Amygdala (tissue), 56 donors: Measurements from ENCODE around the gene APBA2.

ENCODE experiments used
- DNase-seq, 56 donors: peaks; one replicate each; lab custom pipeline; 2025; lab: John Stamatoyannopoulos, UW

APBA2 gene

DNA sequence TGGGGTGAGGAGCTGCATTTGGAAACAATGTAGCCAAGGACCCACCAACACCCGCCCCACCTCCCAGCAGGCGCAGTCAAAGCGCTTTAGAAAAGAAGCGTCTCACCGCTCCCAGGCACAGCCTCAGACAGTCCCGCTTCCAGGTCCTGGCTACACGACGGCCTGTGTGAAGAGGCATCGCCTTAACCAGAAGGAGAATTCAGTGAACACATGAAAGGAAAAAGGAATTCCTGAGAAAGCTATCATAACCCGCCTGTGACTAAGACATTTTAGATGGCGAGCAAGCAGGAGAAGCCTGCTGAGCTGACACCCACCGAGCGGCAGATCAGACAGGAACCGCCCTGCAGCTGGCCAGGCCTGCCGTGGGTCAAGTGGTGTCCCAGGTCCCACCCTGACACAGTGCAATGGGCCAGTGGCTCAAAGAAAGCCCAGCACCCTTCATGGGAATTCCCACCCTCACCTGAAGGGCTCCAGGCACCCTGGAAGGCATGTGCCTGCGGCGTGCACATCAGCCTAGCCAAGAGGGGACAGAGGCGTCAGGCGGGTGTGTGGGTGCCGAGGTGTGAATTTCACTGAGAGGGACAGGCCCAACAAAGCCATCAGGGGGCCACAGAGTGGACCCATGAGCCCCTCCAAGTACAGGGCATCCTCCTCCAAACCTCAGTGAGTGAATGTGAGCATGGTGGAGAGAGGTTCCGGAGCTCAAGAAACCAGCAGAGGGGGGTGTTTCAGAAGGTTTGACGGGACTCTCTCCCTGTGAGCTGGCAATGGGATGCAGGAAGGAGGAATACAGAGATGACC, 239.0 kb downstream of the APBA2 start:
- DNase-seq: no peak

GRCh38 chr15:29125382-29126207, 239.8 kb downstream of the APBA2 start:
- no peak for DNase-seq

- no peak for DNase-seq
These were observed 240.4 kb downstream of the APBA2 start for GRCh38 chr15:29126208-29126536.

- DNase-seq: no peak
These were observed 241.2 kb downstream of the APBA2 start for GRCh38 chr15:29126821-29127461.

- DNase-seq: no peak
These were observed 242.0 kb downstream of the APBA2 start for GRCh38 chr15:29127506-29128430.

- no peak for DNase-seq
These were observed 242.9 kb downstream of the APBA2 start for GRCh38 chr15:29128671-29129070.

DNA sequence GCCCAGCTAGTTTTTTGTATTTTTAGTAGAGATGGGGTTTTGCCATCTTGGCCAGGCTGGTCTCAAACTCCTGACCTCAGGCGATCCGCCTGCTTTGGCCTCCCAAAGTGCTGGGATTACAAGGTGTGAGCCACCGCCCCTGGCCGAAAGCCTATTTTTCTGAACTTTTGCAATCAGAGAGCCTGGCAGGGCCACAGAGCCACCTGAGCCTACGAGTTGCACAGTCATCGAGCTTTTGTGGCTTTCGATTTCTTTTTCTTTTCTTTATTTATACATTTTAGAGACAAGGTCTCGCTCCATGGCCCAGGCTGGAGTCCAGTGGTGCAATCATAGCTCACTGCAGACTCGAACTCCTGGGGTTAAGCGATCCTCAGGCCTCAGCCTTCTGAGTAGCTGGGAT, 243.4 kb downstream of the APBA2 start:
- no peak for DNase-seq

GRCh38 chr15:29129926-29130325, 244.2 kb downstream of the APBA2 start:
- no peak for DNase-seq

DNA sequence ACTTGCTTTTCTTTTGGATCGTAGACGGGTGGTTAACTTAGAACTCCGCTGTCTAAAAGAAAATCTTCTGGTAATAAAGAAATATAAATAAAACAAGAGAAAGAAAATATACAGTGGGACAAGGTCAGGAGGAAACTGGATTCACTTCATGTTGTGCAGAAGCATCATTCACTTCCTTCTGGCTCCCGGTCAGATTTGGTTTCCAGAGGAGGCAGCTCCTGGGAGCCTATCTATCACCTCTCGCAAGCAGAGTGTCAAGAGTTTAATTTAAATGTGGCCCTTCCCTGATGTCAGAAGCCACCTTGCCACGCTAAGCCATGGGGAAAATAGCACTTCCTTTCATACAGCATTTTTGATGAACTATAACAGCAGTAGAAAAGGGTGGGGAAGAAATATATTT, 244.7 kb downstream of the APBA2 start:
- no peak for DNase-seq

- no peak for DNase-seq
These were observed 245.4 kb downstream of the APBA2 start for GRCh38 chr15:29130951-29131839.

GRCh38 chr15:29131840-29132420, 246.2 kb downstream of the APBA2 start:
- DNase-seq: no peak

DNA sequence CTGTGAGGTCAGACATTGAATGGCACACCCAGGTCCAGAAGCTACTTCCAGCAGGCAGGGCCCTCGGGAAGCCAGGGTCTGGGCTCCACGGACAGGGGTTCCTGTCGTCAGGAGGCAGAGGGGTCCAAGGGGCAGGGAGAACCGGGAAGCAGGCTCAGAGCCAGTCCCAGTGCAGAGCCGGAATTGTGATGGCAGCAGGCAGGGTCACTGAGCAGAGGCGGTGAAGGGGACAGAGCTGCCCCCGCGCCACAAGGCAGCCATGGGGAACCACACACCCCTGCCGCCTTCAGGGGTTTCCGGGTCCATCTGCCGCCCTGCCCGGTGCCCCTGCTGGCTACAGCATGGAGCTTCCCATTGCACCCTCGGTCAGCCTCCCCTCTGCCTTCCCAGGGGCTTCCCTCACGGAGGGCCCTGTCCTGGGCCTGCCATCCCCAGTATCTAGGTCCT, 247.0 kb downstream of the APBA2 start:
- no peak for DNase-seq

- no peak for DNase-seq
These were observed 247.5 kb downstream of the APBA2 start for GRCh38 chr15:29133321-29133720.

- DNase-seq: no peak
These were observed 248.0 kb downstream of the APBA2 start for GRCh38 chr15:29133791-29134190.

- no peak for DNase-seq
These were observed 248.5 kb downstream of the APBA2 start for GRCh38 chr15:29134239-29134638.

GRCh38 chr15:29134641-29135308, 249.0 kb downstream of the APBA2 start:
- no peak for DNase-seq

DNA sequence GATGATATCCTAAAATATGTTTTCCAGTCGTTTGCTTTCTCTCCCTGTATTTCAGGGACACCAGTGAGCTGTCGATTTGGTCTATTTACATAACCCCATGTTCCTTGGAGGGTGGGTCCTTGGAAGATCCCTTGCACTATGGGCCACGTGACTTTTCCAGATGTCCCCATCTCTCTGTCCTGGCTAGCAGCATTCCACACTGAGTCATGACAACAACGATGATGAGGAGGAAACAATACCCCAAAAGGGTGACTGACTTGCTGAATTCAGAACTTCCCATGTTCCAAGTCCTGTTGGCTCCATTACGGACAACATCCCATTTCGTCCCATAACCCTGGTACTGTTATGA, 249.5 kb downstream of the APBA2 start:
- no peak for DNase-seq
